ENCODE measurements around the gene ZMIZ1. TPM values are rescaled to one million over a fixed set of nuclear protein-coding genes. Genes with fewer than 3 reads are reported as not detected.

ZMIZ1 gene
- total and polyA plus RNA-seq, 4 donors = 18.3 to 80.2 (median 42.6) TPM

DNA sequence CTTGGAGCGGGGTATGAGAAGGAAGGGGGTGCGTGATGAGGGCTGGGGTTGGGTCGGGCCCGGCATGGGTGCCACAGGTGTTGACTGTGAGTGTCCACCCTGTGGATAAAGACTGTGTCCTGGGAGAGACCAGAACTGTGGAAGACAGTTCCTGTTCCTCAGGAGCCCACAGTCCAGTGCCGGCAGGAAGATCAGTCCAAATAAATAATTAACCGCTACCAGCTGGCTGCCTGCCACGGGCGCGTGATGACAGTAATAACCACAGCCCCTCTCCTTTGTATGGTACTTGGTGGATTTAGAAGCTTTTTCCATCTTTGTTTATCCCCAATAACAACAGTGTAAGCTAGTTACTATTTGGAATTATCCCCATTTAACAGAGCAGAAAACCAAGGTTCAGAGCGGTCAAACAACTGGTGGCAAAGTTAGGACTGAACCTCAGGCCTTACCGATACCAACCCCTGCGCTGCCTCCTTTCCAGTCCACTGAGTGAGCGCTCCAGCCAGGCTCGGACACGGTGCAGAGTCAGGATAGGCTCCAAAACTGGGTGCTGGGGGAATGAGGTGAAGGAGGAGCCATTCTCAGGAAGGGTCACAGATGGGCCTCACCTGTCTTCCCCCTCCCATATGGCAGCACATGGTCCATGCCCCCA, 5.1 kb downstream of the ZMIZ1 start:
- Histone ChIP-seq H3K4me3 (no peak overlapping the region), H3K36me3 (ENCODE audit: control insufficient read depth in 4 of 4, insufficient read depth in 4 of 4, low read length in 4 of 4) (peaks cover 0 to 2% (median 0%) of the 10 kb centered on the region in 4 donors), H3K27ac (ENCODE audit: low read depth in 1 of 2, low read length in 1 of 2) (peak overlapping the region; percentile 34 to 37), H3K9ac (ENCODE audit: insufficient read depth in 1 of 2, low read length in 2 of 2) (no peak overlapping the region), H3K27me3 (ENCODE audit: control insufficient read depth in 3 of 3, insufficient read depth in 3 of 3, low read length in 2 of 3) (no peaks in the 10 kb centered on the region), H3K4me1 (ENCODE audit: control insufficient read depth in 5 of 5, insufficient read depth in 5 of 5, low read length in 5 of 5) (peaks cover 34 to 67% (median 59%) of the 10 kb centered on the region in 5 donors), H3K9me3 (ENCODE audit: control insufficient read depth in 4 of 4, insufficient read depth in 3 of 4, low read length in 3 of 4) (no peaks in the 10 kb centered on the region)
- ATAC-seq (ENCODE audit: insufficient read depth, low FRiP score) (no peak), DNase-seq (peak; percentile 81 to 86 (median 82))
- WGBS, 2 donors = 42 to 47% methylated on average over 15 of the region's 15 CpGs
- TF ChIP-seq, protein P1, sequence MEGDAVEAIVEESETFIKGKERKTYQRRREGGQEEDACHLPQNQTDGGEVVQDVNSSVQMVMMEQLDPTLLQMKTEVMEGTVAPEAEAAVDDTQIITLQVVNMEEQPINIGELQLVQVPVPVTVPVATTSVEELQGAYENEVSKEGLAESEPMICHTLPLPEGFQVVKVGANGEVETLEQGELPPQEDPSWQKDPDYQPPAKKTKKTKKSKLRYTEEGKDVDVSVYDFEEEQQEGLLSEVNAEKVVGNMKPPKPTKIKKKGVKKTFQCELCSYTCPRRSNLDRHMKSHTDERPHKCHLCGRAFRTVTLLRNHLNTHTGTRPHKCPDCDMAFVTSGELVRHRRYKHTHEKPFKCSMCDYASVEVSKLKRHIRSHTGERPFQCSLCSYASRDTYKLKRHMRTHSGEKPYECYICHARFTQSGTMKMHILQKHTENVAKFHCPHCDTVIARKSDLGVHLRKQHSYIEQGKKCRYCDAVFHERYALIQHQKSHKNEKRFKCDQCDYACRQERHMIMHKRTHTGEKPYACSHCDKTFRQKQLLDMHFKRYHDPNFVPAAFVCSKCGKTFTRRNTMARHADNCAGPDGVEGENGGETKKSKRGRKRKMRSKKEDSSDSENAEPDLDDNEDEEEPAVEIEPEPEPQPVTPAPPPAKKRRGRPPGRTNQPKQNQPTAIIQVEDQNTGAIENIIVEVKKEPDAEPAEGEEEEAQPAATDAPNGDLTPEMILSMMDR (IDR thresholded peaks at IDR 0.05; ENCODE audit: control extremely low read depth, extremely low read depth) = no peak

DNA sequence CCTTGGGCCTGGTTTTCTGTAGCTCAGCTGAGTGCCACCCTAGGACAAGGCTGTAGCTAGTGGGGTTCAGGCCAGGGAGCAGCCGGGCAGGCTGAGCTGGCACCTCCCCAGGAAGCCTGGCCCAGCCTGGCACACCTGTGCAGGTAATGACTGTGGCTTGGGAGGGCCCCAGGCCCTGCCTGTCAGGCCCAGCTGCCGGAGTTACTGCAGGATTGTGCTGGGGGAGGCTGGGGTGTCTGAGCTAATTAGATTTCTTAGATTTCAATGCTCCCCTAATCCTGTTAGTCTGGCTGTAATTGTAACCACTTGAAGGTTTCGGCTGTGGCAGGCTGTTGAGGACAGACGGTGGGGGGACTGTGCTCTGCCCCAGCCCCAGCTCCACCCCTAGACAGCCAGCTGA, 6.0 kb downstream of the ZMIZ1 start:
- peak in 1 of 3 donors; percentile 45 for DNase-seq
- 31 to 55% methylated on average over 4 of the region's 4 CpGs for WGBS, 2 donors
- TF ChIP-seq, protein P1 (IDR thresholded peaks at IDR 0.05; ENCODE audit: control extremely low read depth, extremely low read depth) = no peak
- Histone ChIP-seq H3K9me3 (ENCODE audit: control insufficient read depth in 4 of 4, insufficient read depth in 3 of 4, low read length in 3 of 4) (no peaks in the 10 kb centered on the region), H3K9ac (ENCODE audit: insufficient read depth in 1 of 2, low read length in 2 of 2) (no peak overlapping the region), H3K4me3 (no peak overlapping the region), H3K4me1 (ENCODE audit: control insufficient read depth in 5 of 5, insufficient read depth in 5 of 5, low read length in 5 of 5) (peaks cover 40 to 75% (median 67%) of the 10 kb centered on the region in 5 donors), H3K27ac (ENCODE audit: low read depth in 1 of 2, low read length in 1 of 2) (peak overlapping the region; percentile 34 to 37), H3K27me3 (ENCODE audit: control insufficient read depth in 3 of 3, insufficient read depth in 3 of 3, low read length in 2 of 3) (no peaks in the 10 kb centered on the region), H3K36me3 (ENCODE audit: control insufficient read depth in 4 of 4, insufficient read depth in 4 of 4, low read length in 4 of 4) (peaks cover 0 to 2% (median 0%) of the 10 kb centered on the region in 4 donors)
- ATAC-seq (ENCODE audit: insufficient read depth, low FRiP score) = no peak

DNA sequence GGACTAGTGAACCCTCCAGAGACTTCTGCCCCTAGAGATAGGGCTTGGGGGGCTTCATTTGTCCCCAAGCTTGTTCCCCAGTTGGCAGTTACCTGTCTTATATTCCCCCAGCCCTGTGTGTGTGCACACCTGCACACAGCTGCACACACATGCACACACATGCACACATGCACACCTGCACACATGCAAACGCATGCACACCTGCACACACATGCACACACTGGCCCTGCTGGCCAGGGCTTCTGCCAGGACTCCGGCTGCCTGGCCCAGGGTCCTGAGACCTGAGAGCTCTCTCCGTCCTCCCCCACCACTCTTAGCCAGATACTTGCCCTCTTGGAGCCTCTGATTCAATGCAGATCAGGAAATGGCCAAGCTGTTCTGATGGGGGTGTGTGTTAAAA, 6.7 kb downstream of the ZMIZ1 start:
- TF ChIP-seq, protein P1 (IDR thresholded peaks at IDR 0.05; ENCODE audit: control extremely low read depth, extremely low read depth) = no peak
- no peak overlapping the region for H3K27ac ChIP-seq (ENCODE audit: low read depth in 1 of 2, low read length in 1 of 2)
- ATAC-seq (ENCODE audit: insufficient read depth, low FRiP score) = no peak
- no peak for DNase-seq
- peaks cover 41 to 77% (median 71%) of the 10 kb centered on the region in 5 donors for H3K4me1 ChIP-seq (ENCODE audit: control insufficient read depth in 5 of 5, insufficient read depth in 5 of 5, low read length in 5 of 5)
- H3K36me3 ChIP-seq (ENCODE audit: control insufficient read depth in 4 of 4, insufficient read depth in 4 of 4, low read length in 4 of 4) = peaks cover 0 to 2% (median 0%) of the 10 kb centered on the region in 4 donors
- H3K9me3 ChIP-seq (ENCODE audit: control insufficient read depth in 4 of 4, insufficient read depth in 3 of 4, low read length in 3 of 4) = no peaks in the 10 kb centered on the region
- H3K9ac ChIP-seq (ENCODE audit: insufficient read depth in 1 of 2, low read length in 2 of 2) = no peak overlapping the region
- WGBS, 2 donors = 65 to 76% methylated on average over 3 of the region's 3 CpGs
- no peak overlapping the region for H3K4me3 ChIP-seq
- H3K27me3 ChIP-seq (ENCODE audit: control insufficient read depth in 3 of 3, insufficient read depth in 3 of 3, low read length in 2 of 3) = no peaks in the 10 kb centered on the region

Data from lung (tissue), 12 donors.